ENCODE results near the gene STRBP. TPM values are rescaled to one million over a fixed set of nuclear protein-coding genes. Genes with fewer than 3 reads are reported as not detected.

The STRBP gene
- total RNA-seq, 1 experiment from 2014 or later: 137 TPM

DNA sequence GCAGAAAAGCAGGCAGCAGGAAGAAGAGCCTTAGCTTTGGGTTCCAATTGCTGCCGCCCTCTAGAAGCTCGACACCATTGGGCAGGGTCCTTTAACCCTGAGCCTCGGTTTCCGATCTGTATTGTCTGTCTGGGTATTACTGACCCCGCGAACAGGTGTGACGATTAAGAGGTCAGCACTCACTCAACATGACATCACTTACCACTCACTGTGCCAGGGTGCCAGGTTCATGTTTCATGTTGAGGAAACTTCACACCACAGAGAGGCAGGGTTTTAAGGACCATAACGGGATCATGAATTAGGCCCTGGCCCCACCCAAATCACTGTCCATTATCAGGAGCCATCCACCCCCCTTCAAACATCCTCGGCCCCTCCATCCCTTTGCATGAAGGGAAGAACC, 159.4 kb downstream of the STRBP start:
- Histone ChIP-seq H3K4me1 (ENCODE audit: low read length) (peaks cover 15% of the 10 kb centered on the region), H3K27ac (ENCODE audit: low read length) (no peak overlapping the region), H3K4me2 (ENCODE audit: low read depth, low read length, poor library complexity, severe bottlenecking) (no peak overlapping the region), H3K4me3 (ENCODE audit: low read length) (no peak overlapping the region), H3K9me3 (ENCODE audit: low read length) (no peaks in the 10 kb centered on the region), H3K27me3 (ENCODE audit: low read length) (no peaks in the 10 kb centered on the region), H2AFZ (ENCODE audit: low read length) (no peak overlapping the region), H3K9me2 (replicated peaks; ENCODE audit: insufficient read depth, low read length) (no peaks in the 10 kb centered on the region), H3K9ac (ENCODE audit: low read length) (no peak overlapping the region), H4K20me1 (ENCODE audit: insufficient read depth, low read depth, low read length) (no peaks in the 10 kb centered on the region), H3K79me2 (ENCODE audit: low read length) (peaks cover 2% of the 10 kb centered on the region; the same call in 1 of the 2 replicates), H3K36me3 (ENCODE audit: insufficient read depth, low read length) (peaks cover 33% of the 10 kb centered on the region; the same call in 1 of the 2 replicates)
- DNase-seq: no peak

GRCh38 chr9:123107639-123108285, 160.6 kb downstream of the STRBP start:
- no peaks in the 10 kb centered on the region for H3K9me3 ChIP-seq (ENCODE audit: low read length)
- no peak overlapping the region for H3K27ac ChIP-seq (ENCODE audit: low read length)
- H3K4me1 ChIP-seq (ENCODE audit: low read length): peaks cover 27% of the 10 kb centered on the region
- H3K4me2 ChIP-seq (ENCODE audit: low read depth, low read length, poor library complexity, severe bottlenecking): no peak overlapping the region
- DNase-seq: no peak
- H4K20me1 ChIP-seq (ENCODE audit: insufficient read depth, low read depth, low read length): no peaks in the 10 kb centered on the region
- peaks cover 2% of the 10 kb centered on the region; the same call in 1 of the 2 replicates for H3K79me2 ChIP-seq (ENCODE audit: low read length)
- no peaks in the 10 kb centered on the region for H3K27me3 ChIP-seq (ENCODE audit: low read length)
- H2AFZ ChIP-seq (ENCODE audit: low read length): no peak overlapping the region
- no peaks in the 10 kb centered on the region for H3K9me2 ChIP-seq (replicated peaks; ENCODE audit: insufficient read depth, low read length)
- H3K9ac ChIP-seq (ENCODE audit: low read length): no peak overlapping the region
- H3K36me3 ChIP-seq (ENCODE audit: insufficient read depth, low read length): peaks cover 30% of the 10 kb centered on the region; the same call in 1 of the 2 replicates
- H3K4me3 ChIP-seq (ENCODE audit: low read length): no peak overlapping the region

GRCh38 chr9:123105490-123105889, 162.9 kb downstream of the STRBP start:
- H3K27ac ChIP-seq (ENCODE audit: low read length): peak overlapping the region; percentile 93
- H3K36me3 ChIP-seq (ENCODE audit: insufficient read depth, low read length): peaks cover 30% of the 10 kb centered on the region; the same call in 1 of the 2 replicates
- no peak overlapping the region for H2AFZ ChIP-seq (ENCODE audit: low read length)
- H3K4me3 ChIP-seq (ENCODE audit: low read length): no peak overlapping the region
- H3K27me3 ChIP-seq (ENCODE audit: low read length): no peaks in the 10 kb centered on the region
- peaks cover 2% of the 10 kb centered on the region; the same call in 1 of the 2 replicates for H3K79me2 ChIP-seq (ENCODE audit: low read length)
- H3K4me2 ChIP-seq (ENCODE audit: low read depth, low read length, poor library complexity, severe bottlenecking): no peak overlapping the region
- H3K9ac ChIP-seq (ENCODE audit: low read length): no peak overlapping the region
- H3K9me2 ChIP-seq (replicated peaks; ENCODE audit: insufficient read depth, low read length): no peaks in the 10 kb centered on the region
- no peak for DNase-seq
- H3K4me1 ChIP-seq (ENCODE audit: low read length): peaks cover 49% of the 10 kb centered on the region
- no peaks in the 10 kb centered on the region for H4K20me1 ChIP-seq (ENCODE audit: insufficient read depth, low read depth, low read length)
- no peaks in the 10 kb centered on the region for H3K9me3 ChIP-seq (ENCODE audit: low read length)

DNA sequence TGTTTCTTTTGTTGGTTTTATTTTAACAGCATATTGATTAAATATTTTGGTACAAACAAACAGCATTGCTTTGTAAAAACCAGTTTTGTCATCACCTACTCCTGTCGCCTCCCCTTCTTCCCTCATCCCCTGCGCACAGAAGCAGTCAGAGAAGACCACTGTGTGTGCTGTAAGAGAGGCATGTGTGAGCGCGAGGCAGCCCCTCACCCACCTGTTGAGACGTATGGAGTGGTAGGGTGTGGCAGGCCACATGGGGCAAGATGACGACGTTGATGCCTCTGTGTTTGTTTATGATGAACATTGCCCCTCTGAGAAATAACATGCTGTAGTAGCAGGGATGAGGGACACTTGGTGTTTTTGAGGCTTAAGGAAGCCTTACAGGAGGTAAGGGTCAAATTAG, 163.6 kb downstream of the STRBP start:
- peak overlapping the region; percentile 93 for H3K27ac ChIP-seq (ENCODE audit: low read length)
- peaks cover 2% of the 10 kb centered on the region; the same call in 1 of the 2 replicates for H3K79me2 ChIP-seq (ENCODE audit: low read length)
- H3K27me3 ChIP-seq (ENCODE audit: low read length): no peaks in the 10 kb centered on the region
- H3K9me3 ChIP-seq (ENCODE audit: low read length): no peaks in the 10 kb centered on the region
- H4K20me1 ChIP-seq (ENCODE audit: insufficient read depth, low read depth, low read length): no peaks in the 10 kb centered on the region
- peak overlapping the region; percentile 64 for H3K4me2 ChIP-seq (ENCODE audit: low read depth, low read length, poor library complexity, severe bottlenecking)
- DNase-seq: no peak
- H3K36me3 ChIP-seq (ENCODE audit: insufficient read depth, low read length): peaks cover 29% of the 10 kb centered on the region; the same call in 1 of the 2 replicates
- H3K9me2 ChIP-seq (replicated peaks; ENCODE audit: insufficient read depth, low read length): no peaks in the 10 kb centered on the region
- peaks cover 49% of the 10 kb centered on the region for H3K4me1 ChIP-seq (ENCODE audit: low read length)
- 0 out of 2 replicates have a peak overlapping the region, but pooled peaks have one; percentile 51 for H3K9ac ChIP-seq (ENCODE audit: low read length)
- H3K4me3 ChIP-seq (ENCODE audit: low read length): no peak overlapping the region
- H2AFZ ChIP-seq (ENCODE audit: low read length): no peak overlapping the region

- no peaks in the 10 kb centered on the region for H3K9me2 ChIP-seq (replicated peaks; ENCODE audit: insufficient read depth, low read length)
- peak; percentile 72 for DNase-seq
- H3K27me3 ChIP-seq (ENCODE audit: low read length): no peaks in the 10 kb centered on the region
- peak overlapping the region; percentile 64 for H3K9ac ChIP-seq (ENCODE audit: low read length)
- H3K27ac ChIP-seq (ENCODE audit: low read length): peak overlapping the region; percentile 93
- peak overlapping the region; percentile 51 for H3K4me2 ChIP-seq (ENCODE audit: low read depth, low read length, poor library complexity, severe bottlenecking)
- peak overlapping the region; percentile 12; the same call in 1 of the 2 replicates for H3K4me3 ChIP-seq (ENCODE audit: low read length)
- H4K20me1 ChIP-seq (ENCODE audit: insufficient read depth, low read depth, low read length): no peaks in the 10 kb centered on the region
- H3K79me2 ChIP-seq (ENCODE audit: low read length): peaks cover 2% of the 10 kb centered on the region; the same call in 1 of the 2 replicates
- H3K9me3 ChIP-seq (ENCODE audit: low read length): no peaks in the 10 kb centered on the region
- peaks cover 49% of the 10 kb centered on the region for H3K4me1 ChIP-seq (ENCODE audit: low read length)
- peaks cover 30% of the 10 kb centered on the region for H3K36me3 ChIP-seq (ENCODE audit: insufficient read depth, low read length)
- H2AFZ ChIP-seq (ENCODE audit: low read length): no peak overlapping the region
Measured at GRCh38 chr9:123102375-123103113, 165.8 kb downstream of the STRBP start.

DNA sequence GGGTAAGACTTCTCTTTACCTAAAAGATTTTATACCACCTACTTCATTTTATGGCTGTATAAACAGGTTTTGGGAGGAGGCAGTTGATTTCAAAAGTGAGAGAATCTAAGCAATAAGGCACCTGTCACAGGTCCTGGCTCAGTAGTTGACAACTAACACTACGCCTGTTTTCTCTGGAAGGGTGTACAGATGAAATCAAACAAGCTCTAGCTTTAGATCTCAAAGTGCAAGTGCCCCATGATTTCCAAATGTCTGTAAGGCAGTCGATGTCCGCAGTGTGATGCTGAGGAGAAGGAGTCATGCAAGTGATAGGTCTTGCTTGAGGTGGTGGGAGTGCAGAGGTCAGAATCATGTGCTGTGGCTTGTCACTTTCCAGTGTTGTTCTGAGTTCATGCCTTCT, 168.8 kb downstream of the STRBP start:
- 0 out of 2 replicates have a peak overlapping the region, but pooled peaks have one; percentile 5 for H3K27ac ChIP-seq (ENCODE audit: low read length)
- H3K4me2 ChIP-seq (ENCODE audit: low read depth, low read length, poor library complexity, severe bottlenecking): no peak overlapping the region
- no peak overlapping the region for H3K9ac ChIP-seq (ENCODE audit: low read length)
- DNase-seq: no peak
- peaks cover 57% of the 10 kb centered on the region for H3K4me1 ChIP-seq (ENCODE audit: low read length)
- no peaks in the 10 kb centered on the region for H3K9me3 ChIP-seq (ENCODE audit: low read length)
- H4K20me1 ChIP-seq (ENCODE audit: insufficient read depth, low read depth, low read length): no peaks in the 10 kb centered on the region
- H3K36me3 ChIP-seq (ENCODE audit: insufficient read depth, low read length): peaks cover 44% of the 10 kb centered on the region
- no peaks in the 10 kb centered on the region for H3K9me2 ChIP-seq (replicated peaks; ENCODE audit: insufficient read depth, low read length)
- no peak overlapping the region for H3K4me3 ChIP-seq (ENCODE audit: low read length)
- H2AFZ ChIP-seq (ENCODE audit: low read length): no peak overlapping the region
- H3K27me3 ChIP-seq (ENCODE audit: low read length): no peaks in the 10 kb centered on the region
- H3K79me2 ChIP-seq (ENCODE audit: low read length): peaks cover 11% of the 10 kb centered on the region; the same call in 1 of the 2 replicates

DNA sequence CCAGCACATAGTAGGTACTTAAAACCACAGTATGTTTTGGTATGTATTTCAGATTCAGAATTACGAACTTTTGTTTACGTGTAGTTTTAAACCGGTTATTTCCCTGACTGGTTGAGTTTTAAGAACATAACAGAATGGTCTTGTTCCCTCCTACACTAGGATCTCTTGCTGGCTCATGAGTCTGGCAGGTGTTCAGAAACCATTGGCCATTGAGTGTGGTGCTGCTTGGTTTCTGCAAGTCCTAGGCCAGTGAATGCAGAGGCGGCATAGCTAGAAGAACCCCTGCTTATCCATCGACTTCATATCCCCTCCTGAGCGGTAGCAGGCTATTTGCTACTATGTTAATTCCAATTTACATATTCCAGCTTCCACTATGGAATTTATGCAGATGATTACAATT, 169.3 kb downstream of the STRBP start:
- Histone ChIP-seq H3K27ac (ENCODE audit: low read length) (0 out of 2 replicates have a peak overlapping the region, but pooled peaks have one; percentile 5), H3K9me2 (replicated peaks; ENCODE audit: insufficient read depth, low read length) (no peaks in the 10 kb centered on the region), H3K4me2 (ENCODE audit: low read depth, low read length, poor library complexity, severe bottlenecking) (no peak overlapping the region), H3K9ac (ENCODE audit: low read length) (no peak overlapping the region), H3K79me2 (ENCODE audit: low read length) (peaks cover 12% of the 10 kb centered on the region; the same call in 1 of the 2 replicates), H3K4me3 (ENCODE audit: low read length) (no peak overlapping the region), H3K36me3 (ENCODE audit: insufficient read depth, low read length) (peaks cover 42% of the 10 kb centered on the region), H3K4me1 (ENCODE audit: low read length) (peaks cover 54% of the 10 kb centered on the region), H3K9me3 (ENCODE audit: low read length) (peaks cover 2% of the 10 kb centered on the region; the same call in 1 of the 2 replicates), H4K20me1 (ENCODE audit: insufficient read depth, low read depth, low read length) (no peaks in the 10 kb centered on the region), H3K27me3 (ENCODE audit: low read length) (no peaks in the 10 kb centered on the region), H2AFZ (ENCODE audit: low read length) (no peak overlapping the region)
- no peak for DNase-seq

DNA sequence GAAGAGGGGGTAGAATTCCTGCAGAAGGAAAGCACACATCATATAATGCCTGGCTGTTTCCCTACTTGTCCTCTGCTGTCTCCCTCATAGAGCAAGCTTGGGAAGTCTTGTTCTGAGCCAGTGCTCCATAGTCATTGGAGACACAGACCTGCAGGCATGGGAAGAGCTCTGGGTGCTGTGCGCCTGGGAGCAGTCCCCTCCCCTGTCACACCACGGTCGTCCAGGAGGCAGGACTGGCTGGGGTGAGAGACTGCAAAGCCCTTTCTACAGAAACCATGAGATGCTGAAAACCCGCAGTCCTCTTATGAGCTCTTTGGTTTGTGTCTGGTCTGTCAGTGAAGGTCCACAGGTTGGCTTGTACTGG, 170.3 kb downstream of the STRBP start:
- Histone ChIP-seq H4K20me1 (ENCODE audit: insufficient read depth, low read depth, low read length) (no peaks in the 10 kb centered on the region), H3K36me3 (ENCODE audit: insufficient read depth, low read length) (peaks cover 51% of the 10 kb centered on the region), H3K4me3 (ENCODE audit: low read length) (no peak overlapping the region), H2AFZ (ENCODE audit: low read length) (no peak overlapping the region), H3K27ac (ENCODE audit: low read length) (no peak overlapping the region), H3K27me3 (ENCODE audit: low read length) (no peaks in the 10 kb centered on the region), H3K4me2 (ENCODE audit: low read depth, low read length, poor library complexity, severe bottlenecking) (no peak overlapping the region), H3K9ac (ENCODE audit: low read length) (no peak overlapping the region), H3K79me2 (ENCODE audit: low read length) (peaks cover 12% of the 10 kb centered on the region; the same call in 1 of the 2 replicates), H3K9me3 (ENCODE audit: low read length) (peaks cover 2% of the 10 kb centered on the region; the same call in 1 of the 2 replicates), H3K4me1 (ENCODE audit: low read length) (peaks cover 45% of the 10 kb centered on the region), H3K9me2 (replicated peaks; ENCODE audit: insufficient read depth, low read length) (no peaks in the 10 kb centered on the region)
- DNase-seq: no peak

Measured in Karpas-422 (cell line).